Kidney capillary endothelial cell (primary cell): ENCODE measurements around the gene ACBD6.

Source experiments
- DNase-seq: peaks from one replicate; pipeline ENCODE4 v3.0.0-alpha.2; 2018; ENCODE audit warnings: low spot score

The ACBD6 gene

DNA sequence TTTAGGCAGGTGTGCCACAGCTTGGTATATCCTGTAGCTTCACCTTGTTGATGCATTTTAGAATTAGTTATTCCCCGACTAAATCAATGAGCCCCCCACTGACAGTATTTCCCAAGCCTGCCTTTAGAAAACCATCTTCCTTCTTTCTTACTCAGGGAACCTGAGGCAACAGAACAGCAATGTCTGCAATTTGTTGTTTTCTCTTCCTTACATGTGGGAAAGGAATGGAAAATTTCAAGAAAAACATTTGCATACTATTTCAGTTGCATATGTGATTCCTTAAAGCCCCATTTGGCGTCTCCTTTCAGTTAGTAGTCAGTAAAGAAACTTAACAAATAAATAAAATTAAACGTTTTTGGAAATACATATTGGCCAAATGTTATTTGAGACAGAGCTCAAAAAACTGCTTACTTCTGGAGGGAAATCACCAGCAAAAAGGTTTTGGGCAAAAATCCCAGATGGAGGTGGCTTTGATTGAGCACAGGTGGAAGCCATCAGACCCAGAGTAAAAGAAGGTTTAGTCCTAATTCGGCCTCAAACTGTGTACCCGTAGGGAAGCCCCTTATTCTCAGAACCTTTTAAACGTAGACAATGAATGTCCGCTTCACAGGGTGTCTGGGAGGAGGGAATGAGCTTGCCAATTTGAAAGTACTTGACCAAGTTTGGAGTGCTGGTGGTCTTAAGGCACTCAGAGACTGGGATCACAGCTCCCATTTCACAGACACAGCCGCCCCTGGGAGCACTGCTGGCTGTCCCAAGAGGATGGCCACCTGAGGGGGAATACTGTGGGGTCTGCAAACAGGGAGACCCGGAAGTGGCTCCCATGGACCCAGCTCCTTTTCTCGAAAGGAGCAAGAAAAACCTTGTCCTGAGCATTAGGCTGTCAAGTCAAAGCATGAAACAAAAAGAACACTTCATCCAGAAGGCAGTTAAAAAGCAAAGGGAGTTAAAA, 263.0 kb downstream of the ACBD6 start:
- DNase-seq, result no peak

DNA sequence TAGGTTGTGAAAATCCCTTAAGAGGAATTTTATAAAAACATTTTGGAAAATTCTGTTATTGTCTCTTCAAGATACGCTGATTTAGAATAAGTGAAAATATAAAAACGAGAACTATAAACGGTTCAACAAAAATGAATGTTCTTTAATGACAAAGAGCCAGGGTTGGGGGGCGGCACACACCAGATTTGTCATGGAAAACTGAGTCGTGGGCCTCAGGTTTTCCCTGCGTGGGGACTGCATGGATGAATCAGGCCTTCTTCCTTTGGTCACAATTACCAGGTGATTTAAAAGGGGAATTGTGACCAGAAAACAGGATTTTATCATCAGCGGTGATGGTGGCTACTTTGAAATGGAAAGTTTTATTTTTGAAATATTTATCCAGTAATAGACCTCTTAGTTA, 263.7 kb downstream of the ACBD6 start:
- no peak for DNase-seq
